ENCODE data around the gene RAB1B.

The RAB1B gene

DNA sequence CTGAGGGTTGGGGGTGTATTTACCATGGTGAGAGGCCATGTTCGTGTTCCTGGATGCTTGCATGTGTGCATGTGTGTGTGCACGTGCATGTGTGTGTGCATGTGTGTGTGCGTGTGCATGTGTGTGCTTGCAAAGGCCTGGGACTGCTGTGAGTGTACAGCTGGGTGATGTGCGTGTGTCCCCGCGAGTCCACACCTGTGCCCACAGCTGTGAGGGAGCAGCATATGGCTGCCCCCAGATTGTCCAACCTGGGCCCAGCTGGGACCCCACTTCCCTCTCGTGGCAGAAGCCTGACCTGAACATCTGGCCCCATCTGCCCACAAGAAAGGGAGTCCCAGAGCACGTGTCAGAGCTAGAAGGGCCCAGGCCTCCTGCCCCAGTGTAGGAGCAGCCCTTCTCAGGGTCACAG, 56.8 kb downstream of the RAB1B start:
- DNase-seq, result no peak

GRCh38 chr11:66326261-66327111, 58.0 kb downstream of the RAB1B start:
- DNase-seq, result no peak

All from CD4-positive, alpha-beta T cell treated with Interleukin-4 for 4 hours (primary cell).